Ovary (tissue), 3 donors: ENCODE results near the gene KCTD17.

Source experiments
- CTCF ChIP-seq, 3 donors: fragments of 450-650 bp in 2 of 3; fragments of 200-600 bp in 1 of 3; IDR thresholded peaks; one replicate each; pipeline versions ENCODE4 v1.5.1 to v1.8.0; 2016 to 2022; ENCODE audit warnings: antibody characterized with exemption in 3 of 3, mild to moderate bottlenecking in 1 of 3
- EP300 ChIP-seq: sonication (generic); formaldehyde crosslinking; IDR thresholded peaks from one replicate; pipeline ENCODE4 v1.6.1; 2017; ENCODE audit warnings: antibody characterized with exemption
- POLR2A ChIP-seq: fragments of 450-650 bp; IDR thresholded peaks from one replicate; pipeline ENCODE4 v1.6.1; 2017; ENCODE audit warnings: antibody characterized with exemption, mild to moderate bottlenecking, moderate library complexity
- donor health status: DM: no; HTN: no; CAD: no.

- TF ChIP-seq POLR2A (peak; percentile 56), CTCF (IDR thresholded peaks at IDR 0.05) (no peak), EP300 (no peak)
Observed at GRCh38 chr22:37051391-37052385, at the start of gene KCTD17.
